Upper lobe of left lung (tissue), 6 donors: ENCODE results near the gene NUPR1. TPM values are rescaled to one million over a fixed set of nuclear protein-coding genes. Genes with fewer than 3 reads are reported as not detected.
"Not testable (repeated sequence)": the region's sequence is repeated elsewhere in the genome, so short reads cannot be mapped to it uniquely, and the experiment has no call there.

Experiments used
- ATAC-seq, 2 donors: fragments of 200-7000 bp; cut with Tn5 transposase; one replicate each; pipeline ENCODE4 v1.9.1; 2022; ENCODE audit warnings: mild to moderate bottlenecking in 2 of 2, moderate library complexity in 2 of 2; ENCODE audit not compliant: low FRiP score in 2 of 2
- DNase-seq, 2 donors: peaks; one replicate each; pipeline ENCODE4 v3.0.0-alpha.2; 2019 to 2020
- H3K27ac ChIP-seq, 4 donors: fragments of 200-600 bp; sonication (generic); one replicate each; pipeline ENCODE4 v1.5.1; 2016 to 2019
- H3K27me3 ChIP-seq, 4 donors: fragments of 200-600 bp; sonication (generic); one replicate each; pipeline ENCODE4 v1.5.1; 2017 to 2019
- H3K36me3 ChIP-seq, 4 donors: fragments of 200-600 bp; sonication (generic); one replicate each; pipeline ENCODE4 v1.5.1; 2016 to 2019
- H3K4me1 ChIP-seq, 4 donors: fragments of 200-600 bp; sonication (generic); one replicate each; pipeline ENCODE4 v1.5.1; 2018 to 2019
- H3K4me3 ChIP-seq, 4 donors: fragments of 200-600 bp; sonication (generic); one replicate each; pipeline ENCODE4 v1.5.1; 2017 to 2019; ENCODE audit warnings: mild to moderate bottlenecking in 2 of 4, moderate library complexity in 1 of 4
- H3K9me3 ChIP-seq, 4 donors: fragments of 200-600 bp; sonication (generic); one replicate each; pipeline ENCODE4 v1.5.1; 2018 to 2019
- EP300 ChIP-seq, 4 donors: sonication (generic); formaldehyde crosslinking; IDR thresholded peaks; one replicate each; pipeline ENCODE4 v1.5.1; 2017; ENCODE audit warnings: antibody characterized with exemption in 4 of 4, control low read depth in 2 of 4
- POLR2A ChIP-seq, 4 donors: fragments of 450-650 bp; IDR thresholded peaks; one replicate each; pipeline ENCODE4 v1.5.1; 2016 to 2017; ENCODE audit warnings: antibody characterized with exemption in 4 of 4, mild to moderate bottlenecking in 2 of 4
- POLR2AphosphoS5 ChIP-seq, 2 donors: sonication (generic); formaldehyde crosslinking; IDR thresholded peaks; one replicate each; pipeline ENCODE4 v1.5.1; 2017; ENCODE audit warnings: antibody characterized with exemption in 2 of 2
- WGBS, 2 donors: methylation state at CpG; one replicate each; pipeline ENCODE4 v1.1.5; 2017 to 2018; 5-methylcytosine and 5-hydroxymethylcytosine counted together
- total RNA-seq, 6 donors: library from RNA; depleted of rRNA in 4 of 6; stranded (reverse); fragments of >200 nt in 4 of 6; gene quantifications; one replicate each; pipeline versions ENCODE4 v1.1.0 to v1.2.1, GENCODE V29; 2016 to 2021
- TF ChIP-seq, protein P1 (sequence below), 6 experiments: fragments of 450-650 bp in 4 of 6; fragments of 200-600 bp in 2 of 6; sonication (generic) in 2 of 6; IDR thresholded peaks; one replicate each; pipeline ENCODE4 v1.5.1; 2016 to 2019; ENCODE audit warnings: antibody characterized with exemption in 6 of 6
- donor health status: DM: no; HTN: no; CAD: no; lungs with moderate emphysema.
- donor health status: DM: no; HTN: yes; CAD: no; lungs with severe emphysema.

The NUPR1 gene
- total RNA-seq, 6 donors from 2014 or later: 34.1 to 294 (median 119) TPM

DNA sequence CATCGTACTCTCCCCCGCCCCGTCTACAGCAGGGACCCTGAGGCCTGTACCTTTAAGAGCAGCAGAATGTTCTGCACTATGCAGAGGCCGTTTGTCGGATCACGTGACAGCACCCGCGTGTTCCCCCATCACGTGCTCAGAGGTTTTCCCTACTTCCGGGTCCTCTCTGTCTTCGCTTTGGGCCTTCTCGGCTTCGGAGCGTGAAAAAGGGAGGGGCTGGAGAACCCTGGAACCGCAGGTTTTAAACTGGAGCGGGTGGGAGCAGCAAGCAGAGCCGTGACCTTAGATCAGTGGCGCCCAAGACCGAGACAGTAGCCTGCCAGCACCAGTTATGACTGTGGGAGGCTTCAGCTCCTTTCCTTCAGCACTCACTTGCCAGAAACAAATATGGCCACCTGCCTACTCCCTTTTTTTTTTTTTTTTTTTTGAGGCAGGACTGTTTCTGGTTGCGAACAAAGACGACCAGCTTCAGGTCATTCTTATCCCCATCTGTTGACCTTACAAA, 46.8 kb downstream of the NUPR1 start, which contains the start of gene CLN3:
CLN3 (minus strand) TSS at position 105 of the 505 bp plus-strand sequence. CDS start 315 bp downstream, outside the sequence.
- Histone ChIP-seq H3K4me3 (peak within 1 kb of the TSS; percentile 79 to 95 (median 86)), H3K4me1 (peaks cover 18 to 51% (median 31%) of the 10 kb centered on the region in 4 donors), H3K27ac (peak within 1 kb of the TSS; percentile 92 to 98 (median 94)), H3K36me3 (peaks cover 11 to 27% (median 20%) of the 10 kb centered on the region in 4 donors), H3K9me3 (no peaks in the 10 kb centered on the region), H3K27me3 (no peaks in the 10 kb centered on the region)
- 0 to 1% methylated on average over 18 to 19 of the region's 21 CpGs for WGBS, 2 donors
- peak; percentile 94 to 95 for ATAC-seq
- peak; percentile 68 to 78 for TF ChIP-seq POLR2AphosphoS5 (IDR thresholded peaks at IDR 0.05)
- TF ChIP-seq POLR2A (IDR thresholded peaks at IDR 0.05): peak in 1 of 4 donors; percentile 61
- TF ChIP-seq EP300 (IDR thresholded peaks at IDR 0.05): no peak
- TF ChIP-seq, protein P1, sequence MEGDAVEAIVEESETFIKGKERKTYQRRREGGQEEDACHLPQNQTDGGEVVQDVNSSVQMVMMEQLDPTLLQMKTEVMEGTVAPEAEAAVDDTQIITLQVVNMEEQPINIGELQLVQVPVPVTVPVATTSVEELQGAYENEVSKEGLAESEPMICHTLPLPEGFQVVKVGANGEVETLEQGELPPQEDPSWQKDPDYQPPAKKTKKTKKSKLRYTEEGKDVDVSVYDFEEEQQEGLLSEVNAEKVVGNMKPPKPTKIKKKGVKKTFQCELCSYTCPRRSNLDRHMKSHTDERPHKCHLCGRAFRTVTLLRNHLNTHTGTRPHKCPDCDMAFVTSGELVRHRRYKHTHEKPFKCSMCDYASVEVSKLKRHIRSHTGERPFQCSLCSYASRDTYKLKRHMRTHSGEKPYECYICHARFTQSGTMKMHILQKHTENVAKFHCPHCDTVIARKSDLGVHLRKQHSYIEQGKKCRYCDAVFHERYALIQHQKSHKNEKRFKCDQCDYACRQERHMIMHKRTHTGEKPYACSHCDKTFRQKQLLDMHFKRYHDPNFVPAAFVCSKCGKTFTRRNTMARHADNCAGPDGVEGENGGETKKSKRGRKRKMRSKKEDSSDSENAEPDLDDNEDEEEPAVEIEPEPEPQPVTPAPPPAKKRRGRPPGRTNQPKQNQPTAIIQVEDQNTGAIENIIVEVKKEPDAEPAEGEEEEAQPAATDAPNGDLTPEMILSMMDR (IDR thresholded peaks at IDR 0.05): peak in 1 of 6 experiments; percentile 4
- peak in 1 of 2 donors; percentile 94 for DNase-seq

DNA sequence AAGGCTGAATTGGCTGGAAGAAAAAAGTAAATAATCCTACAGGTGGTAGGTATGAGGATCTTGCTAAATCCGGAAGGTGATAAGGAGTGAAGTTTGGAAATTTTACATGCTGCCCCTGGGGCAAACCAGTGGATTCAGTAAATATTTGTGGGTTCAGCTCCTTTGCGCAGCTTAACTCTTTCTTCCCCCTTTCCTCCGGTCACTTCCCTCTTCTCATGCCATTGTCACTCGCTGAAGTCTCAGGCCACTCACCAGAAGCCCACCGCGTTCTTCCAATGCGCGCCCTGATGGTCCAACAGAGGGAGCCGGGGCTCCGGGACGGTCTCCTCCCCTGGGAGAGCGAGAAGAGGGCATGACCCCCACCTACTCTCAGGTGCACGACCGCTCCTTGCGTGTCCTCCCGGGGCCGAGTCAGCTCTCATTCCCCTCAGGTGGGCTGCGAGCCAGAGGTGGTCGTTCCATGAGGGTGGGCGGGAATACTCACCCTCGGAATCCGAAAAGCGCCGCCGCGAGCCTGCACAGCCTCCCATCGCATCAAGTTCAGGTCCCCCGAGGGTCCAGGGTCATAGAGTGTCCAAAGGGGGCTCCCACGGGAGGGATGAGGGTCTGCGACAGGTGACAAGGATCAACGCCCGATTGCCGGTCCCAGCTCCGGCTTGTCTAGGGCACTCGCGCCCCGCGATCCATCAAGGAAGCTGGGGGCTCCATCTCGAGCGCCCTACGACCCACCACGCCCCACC, 47.4 kb downstream of the NUPR1 start:
- H3K4me3 ChIP-seq: peak overlapping the region; percentile 79 to 95 (median 86)
- H3K27me3 ChIP-seq: no peaks in the 10 kb centered on the region
- H3K9me3 ChIP-seq: no peaks in the 10 kb centered on the region
- TF ChIP-seq, protein P1 (IDR thresholded peaks at IDR 0.05): peak in 2 of 6 experiments; percentile 3 to 33
- no peak for TF ChIP-seq EP300 (IDR thresholded peaks at IDR 0.05)
- ATAC-seq (peak; percentile 32 to 46), DNase-seq (peak; percentile 54 to 84)
- peaks cover 11 to 33% (median 26%) of the 10 kb centered on the region in 4 donors for H3K36me3 ChIP-seq
- H3K27ac ChIP-seq: peak overlapping the region; percentile 92 to 98 (median 94)
- peaks cover 18 to 51% (median 31%) of the 10 kb centered on the region in 4 donors for H3K4me1 ChIP-seq
- 1% methylated on average over 11 to 38 of the region's 42 CpGs for WGBS, 2 donors

DNA sequence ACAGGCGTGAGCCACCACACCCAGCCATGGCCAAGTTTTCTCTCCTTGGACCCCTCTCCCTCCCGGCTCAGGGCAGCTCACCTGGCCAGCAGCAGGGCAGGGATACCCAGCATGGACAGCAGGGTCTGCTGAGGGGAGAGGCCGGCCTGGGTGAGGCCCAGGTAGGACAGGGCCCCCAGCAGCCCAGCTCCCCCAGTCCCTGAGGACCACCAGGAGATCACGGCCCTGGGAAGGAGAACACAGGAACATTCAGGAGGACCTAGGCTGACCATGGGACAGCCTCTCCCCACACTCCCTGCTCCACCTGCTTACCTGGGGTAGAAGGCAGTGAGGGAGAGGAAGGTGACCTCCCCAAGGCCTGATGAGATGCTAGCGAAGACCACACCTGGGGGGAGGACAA, 52.5 kb downstream of the NUPR1 start:
- ATAC-seq (no peak), DNase-seq (no peak)
- Histone ChIP-seq H3K27me3 (no peaks in the 10 kb centered on the region), H3K27ac (no peak overlapping the region), H3K9me3 (no peaks in the 10 kb centered on the region), H3K4me1 (peaks cover 13 to 22% (median 16%) of the 10 kb centered on the region in 4 donors), H3K4me3 (no peak overlapping the region), H3K36me3 (peaks cover 28 to 77% (median 62%) of the 10 kb centered on the region in 4 donors)
- TF ChIP-seq POLR2A (IDR thresholded peaks at IDR 0.05): no peak
- TF ChIP-seq POLR2AphosphoS5 (IDR thresholded peaks at IDR 0.05): no peak
- TF ChIP-seq, protein P1 (IDR thresholded peaks at IDR 0.05): no peak
- TF ChIP-seq EP300 (IDR thresholded peaks at IDR 0.05): no peak
- WGBS, 2 donors: 93 to 100% methylated on average over 3 to 5 of the region's 5 CpGs

DNA sequence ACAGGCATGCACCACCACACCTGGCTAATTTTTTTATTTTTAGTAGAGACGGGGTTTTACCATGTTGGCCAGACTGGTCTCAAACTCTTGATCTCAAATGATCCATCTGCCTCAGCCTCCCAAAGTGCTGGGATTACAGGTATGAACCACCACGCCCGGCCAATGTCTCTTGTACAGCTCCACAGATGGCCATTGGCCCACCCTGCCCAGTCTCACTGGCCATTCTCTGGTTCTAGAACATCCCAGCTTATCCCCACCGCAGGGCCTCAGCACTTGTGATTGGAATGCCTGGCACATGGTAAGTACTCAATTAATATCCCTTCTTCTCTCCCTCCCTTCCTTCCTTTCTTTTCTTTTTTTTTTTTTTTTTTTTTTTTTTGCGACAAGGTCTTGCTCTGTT, 55.4 kb downstream of the NUPR1 start:
- peaks cover 18 to 93% (median 78%) of the 10 kb centered on the region in 4 donors for H3K36me3 ChIP-seq
- not testable (repeated sequence) for ATAC-seq, H3K27me3 ChIP-seq, H3K4me1 ChIP-seq, H3K27ac ChIP-seq, H3K4me3 ChIP-seq, H3K9me3 ChIP-seq, DNase-seq
- 97 to 98% methylated on average over 5 of the region's 5 CpGs for WGBS, 2 donors

Other genes starting within 250 kb of the NUPR1 start
- 1 to 10 TPM; 1.1 to 4.2 (median 2.1) TPM for gene SBK1, start 246.4 kb downstream of the NUPR1 start, total RNA-seq
- 1 to 10 TPM in 2 of 6 donors, not detected in 4; 1.6 to 3.3 TPM for gene NPIPB6, start 175.5 kb downstream of the NUPR1 start, total RNA-seq
- gene EIF3CL, start 135.1 kb downstream of the NUPR1 start, total RNA-seq: 100 to 1,000 TPM in 4 of 6 donors, 10 to 100 TPM in 2; 44.6 to 235 (median 112) TPM
- gene NPIPB7, start 66.6 kb downstream of the NUPR1 start, total RNA-seq: under 1 TPM in 2 of 6 donors, not detected in 4; 0.17 to 0.20 TPM
- gene CLN3, start 46.9 kb downstream of the NUPR1 start, total RNA-seq: 10 to 100 TPM; 39.5 to 96.4 (median 56.2) TPM
- 10 to 100 TPM; 17.0 to 45.0 (median 33.4) TPM for gene APOBR, start 44.3 kb downstream of the NUPR1 start, total RNA-seq
- 1 to 10 TPM in 1 of 6 donors, under 1 TPM in 1, not detected in 4; 0.89 to 1.4 TPM for gene IL27, start 32.1 kb downstream of the NUPR1 start, total RNA-seq
- gene SGF29, start 14.9 kb upstream of the NUPR1 start, total RNA-seq: 10 to 100 TPM; 24.8 to 67.1 (median 37.3) TPM
- gene SULT1A2, start 58.1 kb upstream of the NUPR1 start, total RNA-seq: 10 to 100 TPM in 5 of 6 donors, 1 to 10 TPM in 1; 5.7 to 40.8 (median 17.5) TPM
- gene SULT1A1, start 71.1 kb upstream of the NUPR1 start, total RNA-seq: 100 to 1,000 TPM in 4 of 6 donors, 10 to 100 TPM in 2; 46.0 to 180 (median 124) TPM
- gene NPIPB8, start 99.1 kb upstream of the NUPR1 start, total RNA-seq: 1 to 10 TPM in 1 of 6 donors, under 1 TPM in 1, not detected in 4; 0.67 to 2.3 TPM
- 100 to 1,000 TPM; 218 to 799 (median 446) TPM for gene EIF3C, start 172.5 kb upstream of the NUPR1 start, total RNA-seq
- 10 to 100 TPM in 2 of 6 donors, 1 to 10 TPM in 3, not detected in 1; 1.1 to 15.7 (median 4.7) TPM for gene NPIPB9, start 212.8 kb upstream of the NUPR1 start, total RNA-seq